Hepatocyte (in vitro differentiated cells): ENCODE data around the gene HTR4.

Experiments
- CTCF ChIP-seq: fragments of 200-600 bp; sonication (generic); IDR thresholded peaks from 2 replicates; pipeline ENCODE4 v1.5.1; 2016; ENCODE audit warnings: antibody characterized with exemption, mild to moderate bottlenecking; ENCODE audit not compliant: poor library complexity
- EZH2phosphoT487 ChIP-seq: fragments of 200-600 bp; sonication (generic); IDR thresholded peaks from one replicate; pipeline ENCODE4 v1.6.1; 2018; ENCODE audit warnings: antibody characterized with exemption, mild to moderate bottlenecking, low read depth, moderate library complexity; ENCODE audit not compliant: unreplicated experiment, severe bottlenecking

DNA sequence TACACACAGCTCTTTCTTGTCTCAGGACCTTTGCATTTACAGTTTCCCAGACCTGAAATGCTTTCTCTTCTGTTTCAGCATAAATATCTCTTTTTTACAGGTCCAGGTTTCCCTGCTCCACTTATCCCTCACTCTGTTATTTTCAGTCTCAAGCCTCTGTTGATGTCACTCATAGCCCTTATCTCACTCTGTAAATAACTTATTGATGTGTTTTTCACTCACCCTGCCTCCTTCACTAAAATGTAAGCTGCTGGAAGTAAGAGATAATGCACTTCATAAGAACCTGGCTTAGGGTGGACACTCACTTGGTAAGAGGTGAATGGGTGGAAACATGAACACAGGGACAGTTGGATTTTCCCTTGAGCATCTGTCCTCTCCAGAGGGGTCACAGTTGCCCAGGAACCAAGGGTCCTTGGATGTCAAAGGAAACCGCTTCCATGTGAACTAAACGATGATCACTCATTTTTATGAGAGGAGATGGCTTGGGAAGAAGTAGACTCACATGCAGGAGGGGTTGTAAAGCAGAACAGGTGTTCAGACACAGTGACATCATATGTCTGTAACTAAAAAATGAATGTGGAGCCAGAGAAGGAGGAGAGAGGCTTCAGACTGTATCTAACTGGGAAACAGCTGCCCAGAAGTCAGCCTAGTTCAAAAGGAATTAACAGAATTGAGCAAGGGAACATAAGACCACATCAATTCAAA lies 5.5 kb upstream of the HTR4 start:
- TF ChIP-seq CTCF (no peak), EZH2phosphoT487 (no peak)
